NT2/D1 (cell line): ENCODE results near the gene TBCK.

ENCODE experiments used
- SUZ12 ChIP-seq: IDR thresholded peaks from 2 replicates; pipeline ENCODE4 v1.6.1; 2011; ENCODE audit not compliant: insufficient read length, insufficient read depth; ENCODE audit errors: extremely low read depth
- YY1 ChIP-seq: IDR thresholded peaks from 2 replicates; pipeline ENCODE4 v1.6.1; 2011; ENCODE audit not compliant: insufficient read length, insufficient read depth
- ZNF274 ChIP-seq: IDR thresholded peaks from 2 replicates; pipeline ENCODE4 v1.6.1; 2011; ENCODE audit warnings: mild to moderate bottlenecking, low read depth, low read length

- TF ChIP-seq YY1 (no peak), ZNF274 (no peak), SUZ12 (no peak)
These were observed 189.9 kb downstream of the TBCK start for GRCh38 chr4:106126062-106126461.
